GM18867 (cell line): Measurements from ENCODE around the gene TRMT61B.
A peak's percentile ranks its signal among the peaks of the same experiment; 100 is the strongest.

Source experiments
- ATAC-seq: cut with Tn5 transposase; IDR thresholded peaks from one replicate; pipeline ENCODE4 v1.9.1; 2021; ENCODE audit warnings: mild to moderate bottlenecking, moderate library complexity; ENCODE audit not compliant: unreplicated experiment

TRMT61B gene

DNA sequence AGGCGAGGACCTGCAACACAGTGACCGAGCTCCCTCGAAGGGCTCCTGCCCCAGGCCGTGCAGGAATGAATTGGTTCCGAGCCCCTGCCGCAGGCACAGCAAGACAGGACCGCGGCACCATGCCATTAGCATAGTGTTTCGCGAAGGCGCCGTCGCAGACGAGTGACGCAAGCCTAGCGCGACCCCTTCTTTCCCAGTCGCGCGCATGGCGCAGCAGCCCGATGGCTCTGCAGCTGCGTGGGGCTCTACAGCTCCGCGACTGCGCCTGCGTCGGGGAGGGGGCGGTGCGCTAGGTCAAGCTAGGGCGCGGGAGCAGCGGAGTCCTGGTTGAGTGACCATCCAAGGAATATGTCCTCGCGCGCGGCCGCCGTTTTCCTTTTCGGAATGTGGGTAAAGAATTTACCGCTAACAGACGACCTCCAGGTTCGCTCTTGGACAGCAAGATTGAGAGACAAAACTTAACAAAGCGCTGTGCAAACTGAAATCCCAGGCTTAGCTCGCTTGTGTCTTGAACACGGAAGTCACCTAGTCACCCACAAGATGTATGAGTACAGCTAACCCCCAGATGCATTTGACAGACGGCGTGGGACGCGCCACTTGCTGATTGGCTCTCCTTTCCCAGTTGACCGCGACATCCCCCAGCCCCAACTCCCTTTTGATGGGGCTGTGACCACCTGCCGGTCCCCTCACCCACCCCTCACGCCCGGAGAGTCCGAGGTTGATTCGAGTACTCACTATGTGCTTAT, at the start of gene TRMT61B:
Gene TRMT61B (minus strand): TSS at position 164 of the 746 bp plus-strand sequence. CDS start 32 bp downstream, at position 132.
- peak; percentile 95 for ATAC-seq

DNA sequence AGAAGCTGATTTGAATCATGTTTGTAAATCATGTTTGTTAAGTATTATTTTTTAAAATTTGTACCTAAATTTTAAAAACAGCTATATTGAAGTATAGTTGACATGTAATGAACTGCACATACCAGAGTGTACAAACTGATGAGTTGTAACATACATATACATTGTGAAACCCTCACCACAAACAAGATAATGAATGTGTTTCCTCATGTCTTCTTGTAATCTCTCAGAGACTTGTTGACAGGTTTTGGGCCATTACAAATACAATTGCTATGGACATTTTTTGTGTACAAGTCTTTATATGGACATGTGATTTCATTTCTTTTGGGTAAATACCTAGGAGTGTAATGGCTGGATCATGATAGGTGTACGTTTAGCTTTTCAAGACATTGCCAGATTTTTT, 45.8 kb upstream of the TRMT61B start:
- ATAC-seq = no peak

DNA sequence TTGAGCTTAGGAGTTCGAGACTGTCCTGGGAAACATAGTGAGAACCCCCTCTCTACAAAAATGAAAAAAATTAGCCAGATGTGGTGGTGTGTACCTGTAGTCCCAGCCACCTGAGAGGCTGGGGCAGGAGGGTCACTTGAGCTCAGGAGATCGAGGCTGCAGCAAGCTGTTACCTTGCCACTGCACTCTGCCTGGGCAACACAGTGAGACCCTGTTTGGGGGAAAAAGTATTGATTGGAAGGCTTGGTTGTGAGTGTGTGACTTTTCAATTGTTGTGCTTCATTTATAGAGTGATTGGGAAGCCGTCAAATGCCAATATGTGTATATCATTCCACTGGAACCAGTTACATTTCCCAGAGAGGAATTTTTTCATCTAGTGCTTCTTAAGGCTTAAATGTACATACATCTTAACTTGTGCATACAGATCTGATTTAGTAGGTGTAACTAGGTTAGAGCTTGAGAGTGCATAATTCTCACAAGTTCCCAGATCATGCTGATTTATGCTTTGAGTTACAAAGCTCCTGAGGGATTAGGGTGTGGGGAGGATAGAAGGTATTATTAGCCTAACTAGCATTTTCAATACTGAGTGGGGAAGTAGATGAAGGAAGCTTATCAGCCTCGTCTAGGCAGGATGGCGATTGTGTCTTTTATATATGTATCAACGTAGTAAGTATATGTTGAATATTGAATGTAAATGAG, 39.7 kb upstream of the TRMT61B start:
- no peak for ATAC-seq

DNA sequence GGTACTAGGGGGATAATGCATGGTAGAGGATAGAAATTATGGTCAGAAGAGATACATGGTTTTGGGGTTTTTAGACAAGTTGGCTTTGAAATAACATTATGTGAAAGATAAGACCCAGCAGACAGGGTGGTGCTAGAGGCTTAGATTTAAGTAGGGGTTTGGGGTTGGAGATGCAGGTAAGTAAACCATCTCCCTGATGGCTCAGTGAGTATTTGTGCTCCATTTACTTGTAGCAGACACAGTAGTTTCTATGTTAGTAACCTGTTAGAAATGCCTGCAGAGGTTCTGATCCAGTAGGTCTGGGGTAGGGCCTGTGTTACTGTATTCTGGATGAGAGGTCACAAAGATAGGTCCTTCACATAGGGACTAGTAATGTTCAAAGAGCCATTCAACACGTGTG, 38.1 kb upstream of the TRMT61B start:
- no peak for ATAC-seq

DNA sequence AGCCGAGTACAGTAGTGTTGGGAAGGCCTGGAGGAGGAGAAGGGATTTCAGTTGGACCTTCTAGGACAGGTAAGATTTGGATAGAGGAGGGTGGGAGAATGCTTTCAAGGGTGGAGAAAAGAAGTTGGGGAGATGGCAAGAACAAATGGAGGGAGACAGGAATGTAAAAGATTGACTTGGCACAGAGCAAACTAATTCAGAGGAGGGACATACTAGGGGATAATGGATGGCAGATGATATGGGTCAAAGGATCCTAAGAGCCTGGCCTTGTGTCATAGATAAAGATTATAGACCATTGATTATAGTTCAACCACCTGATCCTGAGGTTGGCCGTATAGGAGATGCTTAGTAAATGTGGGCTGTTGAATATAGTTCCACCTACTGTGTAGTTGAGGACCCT, 36.7 kb upstream of the TRMT61B start:
- no peak for ATAC-seq

DNA sequence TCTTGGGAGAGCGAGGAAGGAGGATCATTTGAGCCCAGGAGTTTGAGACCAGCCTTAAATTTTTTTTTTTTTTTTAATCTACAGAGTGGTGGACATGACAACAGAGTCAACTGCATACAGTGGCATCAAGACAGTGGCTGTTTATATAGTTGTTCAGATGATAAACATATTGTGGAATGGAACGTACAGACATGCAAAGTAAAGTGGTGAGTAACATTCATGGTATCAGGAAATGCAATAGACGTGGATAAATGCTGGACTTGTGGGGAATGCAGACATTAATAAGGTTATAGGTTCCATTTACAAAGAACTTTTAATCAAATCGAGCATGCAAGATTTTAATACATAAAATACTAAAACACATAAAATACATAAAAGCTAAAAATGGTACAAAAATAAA, 36.3 kb upstream of the TRMT61B start:
- no peak for ATAC-seq

DNA sequence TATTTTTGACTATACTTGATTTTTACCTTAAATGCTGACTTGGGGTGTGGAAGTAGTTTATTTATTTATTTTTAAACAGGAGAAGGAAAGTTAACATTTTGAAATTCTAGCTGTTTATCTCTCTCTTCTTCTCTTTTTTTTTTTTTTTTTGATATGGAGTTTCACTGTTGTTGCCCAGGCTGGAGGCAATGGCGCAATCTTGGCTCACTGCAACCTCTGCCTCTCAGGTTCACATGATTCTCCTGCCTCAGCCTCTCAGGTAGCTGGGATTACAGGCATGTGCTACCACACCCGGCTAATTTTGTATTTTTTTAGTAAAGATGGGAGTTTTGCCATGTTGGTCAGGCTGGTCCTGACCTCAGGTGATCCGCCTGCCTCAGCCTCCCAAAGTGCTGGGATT, 35.4 kb upstream of the TRMT61B start:
- ATAC-seq = no peak

DNA sequence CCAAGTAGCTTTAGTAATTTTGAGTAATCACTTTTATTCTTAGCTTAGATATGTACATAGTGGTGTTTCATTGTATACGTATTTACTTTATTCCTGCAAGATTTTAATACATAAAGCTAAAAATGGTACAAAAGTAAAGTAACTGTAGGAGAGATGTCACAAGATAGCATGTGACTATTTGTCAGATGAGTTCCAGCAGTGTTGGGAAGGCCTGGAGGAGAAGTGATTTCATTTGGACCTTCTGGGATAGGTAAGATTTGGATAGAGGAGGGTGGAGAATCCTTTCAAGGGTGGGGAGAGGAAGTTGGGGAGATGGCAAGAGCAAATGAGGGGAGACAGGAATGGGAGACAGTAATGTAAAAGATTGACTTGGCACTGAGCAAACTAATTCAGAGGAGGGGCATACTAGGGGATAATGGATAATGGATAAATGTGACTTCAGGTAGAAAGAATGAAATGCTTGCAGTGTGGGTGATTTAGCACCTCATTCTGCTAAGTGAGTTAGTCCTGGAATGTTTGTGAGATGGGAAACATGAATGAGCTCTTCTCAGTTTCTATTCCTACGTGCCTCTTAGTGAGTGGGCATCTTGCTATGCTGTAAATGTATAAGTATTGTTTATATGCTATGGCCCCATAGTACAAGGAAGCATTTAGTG, 34.8 kb upstream of the TRMT61B start:
- no peak for ATAC-seq

DNA sequence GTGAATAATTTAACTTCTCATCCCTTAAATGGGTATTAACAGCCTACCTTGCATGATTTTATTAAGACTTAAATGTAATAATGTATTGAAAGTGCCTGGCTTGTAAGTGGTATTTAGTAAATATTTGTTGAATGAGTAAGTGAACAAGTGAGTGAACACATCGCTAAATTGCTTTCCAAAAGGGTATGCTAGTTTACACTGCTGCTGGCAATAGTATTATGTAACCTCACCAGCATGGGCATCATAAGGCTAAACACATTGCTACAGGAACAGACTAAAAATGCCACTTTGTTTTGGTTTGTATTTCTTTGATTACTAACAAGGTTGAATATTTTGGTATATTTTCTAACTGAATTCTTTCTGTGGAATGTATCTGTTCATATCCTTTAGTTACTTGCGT, 34.2 kb upstream of the TRMT61B start:
- ATAC-seq = no peak

DNA sequence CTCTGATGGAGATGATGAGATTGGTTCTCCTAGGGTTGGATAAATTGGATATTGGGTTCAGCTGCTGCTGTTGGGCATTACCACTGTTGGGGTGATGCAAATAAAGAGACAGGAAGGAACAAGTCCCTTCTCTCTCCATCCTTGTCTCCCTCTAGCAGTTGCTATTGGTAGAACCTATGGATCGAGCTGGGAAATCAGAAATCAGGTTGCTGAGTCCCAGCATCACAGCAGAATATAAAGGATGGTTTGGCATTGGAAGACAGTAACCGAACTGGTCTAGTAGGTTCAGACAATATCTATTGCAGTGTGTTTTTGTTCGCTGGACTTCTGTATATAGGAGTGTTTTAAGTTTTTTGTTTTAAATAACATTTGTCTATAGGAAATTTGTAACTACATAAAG, 32.5 kb upstream of the TRMT61B start:
- no peak for ATAC-seq

DNA sequence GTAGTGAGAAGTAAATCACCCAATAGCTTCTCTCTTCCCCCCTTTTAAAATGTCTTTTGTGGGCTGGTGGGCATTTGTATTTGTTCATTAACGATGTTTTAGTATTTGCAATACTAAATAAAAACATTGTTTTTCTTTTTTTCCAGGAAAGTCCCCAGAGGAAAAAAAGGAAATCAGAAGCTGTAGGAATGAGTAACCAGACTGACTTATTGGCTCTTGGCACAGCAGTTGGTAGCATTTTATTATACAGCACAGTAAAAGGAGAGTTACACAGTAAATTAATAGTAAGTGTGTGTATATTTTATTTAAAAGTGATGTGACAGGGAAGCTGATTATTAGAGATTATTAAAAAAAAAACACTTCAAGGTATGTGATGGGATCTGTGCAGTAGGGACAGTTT, 31.7 kb upstream of the TRMT61B start:
- ATAC-seq = no peak

DNA sequence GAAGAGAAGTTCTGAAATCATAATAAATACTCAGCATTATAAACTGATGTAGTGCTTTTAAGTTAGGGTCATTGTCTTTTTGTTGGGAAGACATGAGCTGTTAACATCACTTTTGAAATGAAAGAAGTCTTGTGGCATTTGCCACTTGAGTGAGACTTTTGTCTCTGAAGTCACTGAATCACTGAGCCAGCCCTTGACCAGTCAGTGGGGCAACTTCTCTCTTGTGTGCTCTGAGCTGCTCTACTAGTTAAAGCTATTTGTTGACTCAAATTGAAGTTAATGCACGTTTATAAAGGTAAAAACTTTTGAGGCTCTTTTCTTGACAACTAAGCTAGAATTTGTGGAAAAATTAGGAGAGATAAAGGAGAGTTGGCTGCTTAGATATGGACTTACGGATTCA, 31.1 kb upstream of the TRMT61B start:
- ATAC-seq = no peak

DNA sequence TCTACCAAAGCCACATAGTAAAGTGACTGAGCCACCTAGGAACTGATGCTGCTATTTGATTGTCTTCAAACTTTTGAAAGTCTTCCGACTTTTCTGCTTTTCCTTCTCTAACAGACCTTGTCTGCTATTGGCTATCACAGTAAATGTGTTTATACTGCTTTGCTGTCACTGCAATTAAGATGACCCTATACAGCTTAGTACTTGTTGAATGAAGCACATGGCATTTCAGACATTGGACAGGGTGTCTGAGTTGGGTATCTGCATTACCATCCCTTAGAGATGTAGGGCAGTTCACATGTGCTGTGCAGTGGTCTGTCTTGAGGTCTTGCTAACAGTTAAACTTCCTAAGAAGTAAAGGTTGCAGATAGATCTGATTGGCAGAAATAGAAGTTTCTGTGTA, 27.9 kb upstream of the TRMT61B start:
- ATAC-seq = no peak

DNA sequence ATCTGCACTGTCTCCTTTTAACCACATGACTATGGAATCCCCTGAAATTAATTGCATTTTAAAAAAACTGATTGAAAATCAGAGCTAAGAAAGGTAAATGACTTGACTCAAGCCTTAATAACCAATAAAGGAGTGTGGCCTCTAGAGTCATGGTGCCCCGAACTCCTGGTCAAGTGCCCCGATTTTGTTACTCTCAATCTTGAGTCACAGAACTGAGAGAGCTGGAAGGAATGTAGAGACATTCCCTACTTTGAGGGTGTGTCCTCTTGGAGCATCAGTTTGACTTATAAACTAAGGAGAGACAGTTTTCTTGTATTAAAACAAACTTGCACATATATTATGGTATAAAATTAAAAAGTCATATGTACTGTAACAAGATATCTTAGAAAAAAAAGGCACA, 26.8 kb upstream of the TRMT61B start:
- no peak for ATAC-seq

DNA sequence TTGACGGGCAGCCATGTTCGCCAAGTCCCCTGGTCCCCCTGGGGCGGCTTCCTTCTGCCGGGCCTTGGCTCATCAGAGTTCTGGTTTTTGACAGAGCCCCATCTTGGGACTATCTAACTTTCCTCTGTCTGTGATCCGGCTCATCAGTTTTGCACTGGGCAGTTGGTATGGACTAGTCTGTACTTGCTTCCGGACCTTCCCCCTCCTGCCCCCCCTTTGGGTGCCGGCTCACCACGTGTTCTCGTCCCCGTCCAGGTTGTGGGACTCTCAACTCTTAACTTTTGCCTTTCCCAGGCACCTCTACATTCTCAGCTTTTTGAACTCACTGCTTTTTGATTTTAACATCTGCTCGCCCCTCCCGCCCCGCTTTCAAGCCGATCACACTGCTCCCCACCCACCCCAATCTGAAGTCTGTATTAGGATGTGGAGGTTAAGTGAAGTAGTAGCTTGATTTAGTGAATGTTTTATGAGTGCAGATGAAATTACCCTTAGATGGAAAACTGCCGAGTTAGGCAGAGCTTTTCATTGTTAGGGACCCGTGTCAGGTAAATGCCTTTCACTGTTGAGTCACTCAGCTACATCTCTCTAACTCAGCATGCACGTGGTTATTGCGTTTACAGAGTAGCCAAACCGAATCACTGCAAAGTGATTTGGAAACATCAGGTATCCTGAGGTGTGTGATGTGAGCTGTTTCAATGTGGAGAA, 25.2 kb upstream of the TRMT61B start:
- ATAC-seq = peak; percentile 16

DNA sequence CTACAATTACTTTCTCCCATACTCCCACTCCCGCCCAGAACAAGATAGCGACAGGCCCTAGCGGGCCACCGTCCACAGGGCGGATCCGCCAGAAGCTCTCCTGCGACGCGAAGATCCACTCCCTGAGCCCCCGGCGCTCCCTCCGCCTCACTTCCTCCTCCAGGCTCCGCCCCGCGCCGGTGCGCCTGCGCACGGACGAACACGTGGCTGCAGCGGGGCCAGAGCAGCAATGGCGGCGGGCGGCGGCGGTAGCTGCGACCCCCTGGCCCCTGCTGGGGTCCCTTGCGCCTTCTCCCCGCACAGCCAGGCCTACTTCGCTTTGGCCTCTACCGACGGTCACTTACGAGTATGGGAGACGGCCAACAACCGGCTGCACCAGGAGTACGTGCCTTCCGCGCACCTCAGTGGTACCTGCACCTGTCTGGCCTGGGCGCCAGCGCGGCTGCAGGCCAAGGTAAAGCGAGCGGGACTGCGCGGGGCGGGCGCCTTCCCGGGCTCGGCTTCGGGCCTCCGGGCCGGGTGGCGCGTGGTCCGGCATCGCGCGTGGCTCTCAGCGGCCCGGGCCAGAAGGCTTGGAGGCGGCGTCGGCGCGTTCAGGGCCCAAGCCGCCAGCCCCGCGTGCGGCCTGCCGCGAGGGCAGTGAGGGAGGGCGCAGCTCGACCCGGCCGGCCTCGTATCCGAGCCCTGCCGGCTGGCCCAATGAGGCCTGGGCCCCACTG, 24.5 kb upstream of the TRMT61B start, which contains the start of gene WDR43:
Gene WDR43 (plus strand): TSS at position 198 of the 719 bp plus-strand sequence. CDS start 32 bp downstream, at position 230.
- ATAC-seq = peak; percentile 84

DNA sequence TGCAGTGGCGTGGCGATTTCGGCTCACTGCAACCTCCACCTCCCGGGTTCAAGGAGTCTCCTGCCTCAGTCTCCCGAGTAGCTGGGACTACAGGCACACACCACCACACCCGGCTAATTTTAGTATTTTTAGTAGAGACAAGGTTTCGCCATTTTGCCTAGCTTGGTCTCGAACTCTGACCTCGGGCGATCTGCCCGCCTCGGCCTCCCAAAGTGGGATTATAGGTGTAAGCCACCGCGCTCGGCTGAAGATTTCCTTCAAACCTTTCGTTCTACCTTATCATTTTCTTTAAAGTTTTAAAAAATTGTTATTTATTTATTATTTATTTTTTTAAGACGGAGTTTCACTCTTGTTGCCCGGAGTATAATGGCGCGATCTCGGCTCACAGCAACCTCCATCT, 23.4 kb upstream of the TRMT61B start:
- no peak for ATAC-seq

DNA sequence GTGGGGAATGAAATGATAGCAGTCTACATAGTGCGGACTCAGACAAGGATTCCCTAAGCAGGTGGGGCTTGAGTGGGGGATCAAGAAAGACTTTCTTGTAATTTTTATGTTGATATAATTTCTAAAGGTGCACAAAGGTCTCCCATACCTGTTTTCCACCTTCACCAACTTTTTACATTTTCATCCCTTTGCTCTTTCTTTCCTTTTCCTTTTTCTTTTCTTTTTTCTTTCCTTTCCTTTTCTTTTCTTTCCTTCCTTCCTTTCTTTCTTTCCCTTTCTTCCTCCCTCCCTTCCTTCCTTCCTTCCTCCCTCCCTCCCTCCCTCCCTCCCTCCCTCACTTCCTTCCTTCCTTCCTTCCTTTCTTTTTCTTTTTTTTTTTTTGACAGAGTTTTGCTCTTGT, 10.1 kb upstream of the TRMT61B start:
- ATAC-seq = no peak

DNA sequence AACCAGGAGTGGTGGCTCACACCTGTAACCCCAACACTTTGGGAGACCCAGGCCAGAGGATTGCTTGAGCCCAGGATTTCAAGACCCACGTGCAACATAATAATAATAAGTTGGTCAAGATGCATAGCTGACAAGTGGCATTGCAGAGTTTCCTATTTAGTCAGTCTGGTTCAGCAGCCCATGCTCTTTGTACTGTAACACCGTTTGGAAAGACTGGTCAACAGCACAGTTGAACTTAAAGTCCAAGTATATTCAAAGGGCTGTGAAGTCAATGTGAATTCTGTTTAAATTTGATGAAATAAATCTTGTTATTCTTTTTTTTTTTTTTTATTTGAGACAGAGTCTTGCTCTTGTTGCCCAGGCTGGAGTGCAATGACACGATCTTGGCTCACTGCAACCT, 1.5 kb upstream of the TRMT61B start:
- no peak for ATAC-seq

DNA sequence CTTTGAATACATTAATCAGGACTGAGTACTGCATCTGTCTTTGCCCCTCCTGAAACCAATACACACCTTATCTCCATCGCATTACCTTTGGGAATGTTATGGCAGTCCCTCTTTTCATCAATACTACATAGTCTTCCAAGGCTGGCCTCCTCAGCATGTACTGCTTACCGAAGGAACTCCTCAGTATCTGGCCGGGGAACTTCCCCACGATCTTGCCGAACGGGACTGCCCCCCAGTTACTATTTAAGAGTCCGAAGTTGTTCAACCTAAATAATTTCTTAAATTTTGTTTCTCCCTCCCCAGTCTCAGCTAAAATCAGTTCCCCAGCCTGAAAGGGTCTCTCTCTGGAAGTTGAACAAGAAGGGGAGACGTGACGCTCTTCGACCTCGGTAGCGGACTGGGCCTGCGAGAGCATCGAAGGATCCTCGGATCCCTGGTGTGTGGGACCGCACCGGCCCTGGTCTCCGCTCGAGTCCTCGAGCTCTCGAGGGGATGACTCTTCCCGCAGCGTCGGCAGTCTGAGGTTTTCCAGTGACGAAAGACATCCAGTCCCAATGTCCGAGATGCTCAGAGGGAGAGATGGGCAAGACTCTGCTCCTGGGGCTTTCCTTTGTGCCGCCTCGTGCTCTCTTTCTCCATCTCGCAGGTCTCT, 489 bp downstream of the TRMT61B start:
- peak; percentile 18 for ATAC-seq
